ENCODE results near the gene HNRNPH3.

DNA sequence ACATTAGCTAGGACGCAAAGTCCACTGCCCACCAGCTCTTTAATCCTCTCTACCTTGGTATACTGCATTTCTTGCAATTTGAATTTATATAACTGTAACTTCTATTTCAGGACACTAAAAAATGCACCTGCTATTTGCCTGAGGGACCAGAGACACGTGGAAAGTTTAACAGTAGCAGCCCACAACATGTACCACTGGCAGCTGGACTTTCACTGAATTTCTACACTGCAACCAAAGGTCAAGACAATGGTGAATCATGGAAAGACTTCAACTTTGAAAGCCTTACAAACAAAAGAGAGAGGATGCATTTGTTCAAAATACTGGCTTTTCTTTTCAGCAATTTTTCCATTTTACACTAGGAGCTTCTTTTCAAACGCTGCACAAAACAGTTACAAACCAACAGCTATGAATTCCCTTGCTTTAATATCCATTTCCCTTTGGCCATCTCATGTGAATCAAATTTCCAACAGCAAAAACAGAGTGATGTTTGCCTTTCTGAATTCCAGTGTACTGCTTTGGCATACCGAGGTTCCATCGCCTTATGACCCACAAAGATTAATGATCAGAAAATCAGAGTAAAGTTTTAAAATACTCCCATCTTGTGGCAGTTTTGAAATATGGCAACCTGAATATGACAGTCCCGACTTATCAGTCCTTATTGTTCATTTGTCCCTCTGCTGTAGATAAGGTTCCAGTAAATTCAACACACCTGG, 29.9 kb upstream of the HNRNPH3 start:
- TF ChIP-seq POLR2A (IDR thresholded peaks at IDR 0.05) (no peak), CTCF (IDR thresholded peaks at IDR 0.05) (peak; percentile 26 to 78 (median 70))

Data from body of pancreas (tissue), 4 donors.